HEK293T (cell line): ENCODE results near the gene IFI30.

Experiments
- ARNT ChIP-seq: fragments of 450-650 bp; IDR thresholded peaks from 2 replicates; pipeline ENCODE4 v1.6.1; 2017; ENCODE audit warnings: mild to moderate bottlenecking
- BHLHE40 ChIP-seq: fragments of 450-650 bp; IDR thresholded peaks from 2 replicates; pipeline ENCODE4 v1.6.1; 2016; ENCODE audit warnings: mild to moderate bottlenecking, moderate library complexity, borderline replicate concordance
- ELF4 ChIP-seq: fragments of 450-650 bp; IDR thresholded peaks from 2 replicates; pipeline ENCODE4 v1.6.1; 2017; ENCODE audit warnings: antibody characterized with exemption
- FOXA1 ChIP-seq: fragments of 450-650 bp; IDR thresholded peaks from 2 replicates; pipeline ENCODE4 v1.6.1; 2016; ENCODE audit warnings: mild to moderate bottlenecking
- FOXK2 ChIP-seq: fragments of 450-650 bp; IDR thresholded peaks from 2 replicates; pipeline ENCODE4 v1.6.1; 2016; ENCODE audit warnings: mild to moderate bottlenecking
- FOXM1 ChIP-seq: fragments of 450-650 bp; IDR thresholded peaks from 2 replicates; pipeline ENCODE4 v1.6.1; 2017; ENCODE audit warnings: mild to moderate bottlenecking, borderline replicate concordance
- L3MBTL2 ChIP-seq: fragments of 450-650 bp; conservative IDR thresholded peaks from 2 replicates; pipeline ENCODE4 v1.6.1; 2016; ENCODE audit warnings: mild to moderate bottlenecking
- LEF1 ChIP-seq: fragments of 450-650 bp; IDR thresholded peaks from 2 replicates; pipeline ENCODE4 v1.6.1; 2017; ENCODE audit warnings: mild to moderate bottlenecking, borderline replicate concordance
- NFRKB ChIP-seq: fragments of 450-650 bp; IDR thresholded peaks from 2 replicates; pipeline ENCODE4 v1.6.1; 2016; ENCODE audit warnings: mild to moderate bottlenecking, moderate library complexity
- SP1 ChIP-seq: fragments of 450-650 bp; IDR thresholded peaks from 2 replicates; pipeline ENCODE4 v1.6.1; 2017
- SUZ12 ChIP-seq: fragments of 450-650 bp; IDR thresholded peaks from 2 replicates; pipeline ENCODE4 v1.6.1; 2016; ENCODE audit warnings: mild to moderate bottlenecking
- TARDBP ChIP-seq: fragments of 450-650 bp; IDR thresholded peaks from 2 replicates; pipeline ENCODE4 v1.6.1; 2016
- ZNF384 ChIP-seq: fragments of 450-650 bp; IDR thresholded peaks from 2 replicates; pipeline ENCODE4 v1.6.1; 2016
- TF ChIP-seq, protein P1 (sequence below): fragments of 450-650 bp; IDR thresholded peaks from 2 replicates; pipeline ENCODE4 v1.6.1; 2016

DNA sequence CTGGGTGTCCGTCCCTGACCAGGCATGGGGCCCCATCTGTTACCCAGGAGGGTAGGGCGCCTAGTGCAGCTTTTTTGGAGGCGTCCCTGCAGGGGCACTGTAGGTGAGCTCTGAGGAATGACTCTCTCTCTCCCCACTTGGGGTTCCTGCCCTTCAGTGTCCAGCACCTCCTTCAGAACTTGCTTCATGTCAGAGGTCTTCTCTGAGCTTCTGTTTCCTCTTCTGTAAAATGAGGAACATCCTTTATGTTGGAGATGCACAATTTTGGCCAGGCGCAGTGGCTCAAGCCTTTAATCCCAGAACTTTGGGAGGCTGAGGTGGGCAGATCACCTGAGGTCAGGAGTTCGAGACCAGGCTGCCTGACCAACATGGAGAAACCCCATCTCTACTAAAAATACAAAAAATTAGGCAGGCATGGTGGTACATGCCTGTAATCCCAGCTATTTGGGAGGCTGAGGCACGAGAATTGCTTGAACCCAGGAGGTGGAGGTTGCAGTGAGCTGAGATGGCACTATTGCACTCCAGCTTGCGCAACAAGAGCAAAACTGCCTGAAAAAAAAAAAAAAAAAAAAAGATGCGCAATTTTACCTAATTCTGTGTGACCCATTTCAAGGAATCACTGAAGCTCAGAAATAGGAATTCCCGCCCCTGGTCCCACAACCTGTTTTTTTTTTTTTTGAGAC is 35.8 kb upstream of the IFI30 start:
- no peak for TF ChIP-seq ARNT
- TF ChIP-seq ZNF384 = no peak
- TF ChIP-seq BHLHE40 = no peak
- TF ChIP-seq L3MBTL2 = no peak
- TF ChIP-seq SP1 = no peak
- TF ChIP-seq SUZ12 = no peak
- TF ChIP-seq LEF1 = no peak
- TF ChIP-seq FOXM1 = no peak
- TF ChIP-seq ELF4 = no peak
- no peak for TF ChIP-seq FOXK2
- no peak for TF ChIP-seq NFRKB
- TF ChIP-seq, protein P1, sequence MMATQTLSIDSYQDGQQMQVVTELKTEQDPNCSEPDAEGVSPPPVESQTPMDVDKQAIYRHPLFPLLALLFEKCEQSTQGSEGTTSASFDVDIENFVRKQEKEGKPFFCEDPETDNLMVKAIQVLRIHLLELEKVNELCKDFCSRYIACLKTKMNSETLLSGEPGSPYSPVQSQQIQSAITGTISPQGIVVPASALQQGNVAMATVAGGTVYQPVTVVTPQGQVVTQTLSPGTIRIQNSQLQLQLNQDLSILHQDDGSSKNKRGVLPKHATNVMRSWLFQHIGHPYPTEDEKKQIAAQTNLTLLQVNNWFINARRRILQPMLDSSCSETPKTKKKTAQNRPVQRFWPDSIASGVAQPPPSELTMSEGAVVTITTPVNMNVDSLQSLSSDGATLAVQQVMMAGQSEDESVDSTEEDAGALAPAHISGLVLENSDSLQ = no peak
- TF ChIP-seq FOXA1 = no peak
- no peak for TF ChIP-seq TARDBP
